Activated CD4-positive, alpha-beta memory T cell treated with anti-CD3 and anti-CD28 coated beads, Interleukin-2, amount 10 ng/mL, durations not matched to agents 7 days and 5 days (primary cell): ENCODE measurements around the gene ACAA1. TPM values are rescaled to one million over a fixed set of nuclear protein-coding genes. Genes with fewer than 3 reads are reported as not detected.
"Not testable (repeated sequence)": the region's sequence is repeated elsewhere in the genome, so short reads cannot be mapped to it uniquely, and the experiment has no call there.

ENCODE experiments used
- CTCF ChIA-PET: fragments of 350-600 bp; sonication (Branson Sonifier 250); formaldehyde crosslinking; loops from one replicate; lab custom pipeline; 2021; ENCODE audit warnings: antibody characterized with exemption, inconsistent platforms; lab: Charles Lee
- POLR2A ChIA-PET: fragments of 350-600 bp; sonication (Branson Sonifier 250); formaldehyde crosslinking; loops from one replicate; lab custom pipeline; 2021; ENCODE audit warnings: antibody characterized with exemption; lab: Charles Lee
- DNase-seq: peaks from one replicate; pipeline ENCODE4 v3.0.0-alpha.2; 2020
- H3K27ac Mint-ChIP-seq: one replicate; pipeline ENCODE4 v1.8.0; 2021; ENCODE audit warnings: mild to moderate bottlenecking, mixed read lengths
- H3K27me3 Mint-ChIP-seq: one replicate; pipeline ENCODE4 v1.8.0; 2021; ENCODE audit warnings: mixed read lengths
- H3K36me3 Mint-ChIP-seq: one replicate; pipeline ENCODE4 v1.8.0; 2021; ENCODE audit warnings: low read depth, mixed read lengths
- H3K4me1 Mint-ChIP-seq: one replicate; pipeline ENCODE4 v1.8.0; 2021; ENCODE audit warnings: mixed read lengths
- H3K4me3 Mint-ChIP-seq: one replicate; pipeline ENCODE4 v1.8.0; 2021; ENCODE audit warnings: mild to moderate bottlenecking, mixed read lengths
- H3K9me3 Mint-ChIP-seq: one replicate; pipeline ENCODE4 v1.8.0; 2021; ENCODE audit warnings: mixed read lengths
- total RNA-seq, 2 experiments: library from RNA; stranded (reverse); gene quantifications; one replicate each; pipeline ENCODE4 v1.2.3, GENCODE V29; 2021

The ACAA1 gene
- total RNA-seq, 2 experiments from 2014 or later = 76.8 to 77.5 TPM

DNA sequence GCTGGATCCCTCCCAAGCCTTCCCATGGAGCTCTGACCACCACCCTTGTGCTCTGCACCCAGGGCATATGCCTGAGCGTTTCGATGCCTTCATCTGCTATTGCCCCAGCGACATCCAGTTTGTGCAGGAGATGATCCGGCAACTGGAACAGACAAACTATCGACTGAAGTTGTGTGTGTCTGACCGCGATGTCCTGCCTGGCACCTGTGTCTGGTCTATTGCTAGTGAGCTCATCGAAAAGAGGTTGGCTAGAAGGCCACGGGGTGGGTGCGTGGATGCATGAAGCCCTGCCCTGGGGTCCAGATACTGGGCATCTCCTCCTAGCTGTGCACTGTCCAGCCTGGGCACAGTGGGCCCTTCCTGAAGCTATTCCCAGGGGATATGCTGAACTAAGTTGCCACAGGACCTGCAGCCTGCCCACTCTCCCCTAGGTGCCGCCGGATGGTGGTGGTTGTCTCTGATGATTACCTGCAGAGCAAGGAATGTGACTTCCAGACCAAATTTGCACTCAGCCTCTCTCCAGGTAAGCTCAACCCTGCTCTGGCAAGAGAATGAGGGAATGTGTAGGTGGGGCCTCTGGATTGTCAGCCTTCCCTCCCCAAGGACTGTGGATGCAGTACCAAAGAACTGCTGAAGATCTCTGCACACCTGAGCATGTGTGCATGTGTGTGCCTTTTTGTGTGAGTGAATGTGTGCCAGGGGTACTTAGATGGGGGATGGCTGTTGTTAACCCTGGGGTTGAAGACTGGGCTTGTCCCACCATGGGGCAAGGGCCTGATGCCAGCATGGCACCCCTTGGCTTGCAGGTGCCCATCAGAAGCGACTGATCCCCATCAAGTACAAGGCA, 3.6 kb upstream of the ACAA1 start:
- no peaks in the 10 kb centered on the region for H3K27me3 Mint-ChIP-seq
- peaks cover 50% of the 10 kb centered on the region for H3K36me3 Mint-ChIP-seq
- peak; percentile 16 for DNase-seq
- peaks cover 52% of the 10 kb centered on the region for H3K4me1 Mint-ChIP-seq
- H3K9me3 Mint-ChIP-seq = peaks cover under 1% of the 10 kb centered on the region
- H3K4me3 Mint-ChIP-seq = peak overlapping the region; percentile 90
- CTCF ChIA-PET = interaction anchor here (0.8 to 2.2 kb wide), 3 partner anchors 11 to 55 kb away, joined by 3 to 22 read pairs (median 3); partner anchors contain the start of gene OXSR1
- POLR2A ChIA-PET = interaction anchor here (1.0 to 8.6 kb wide), 4 partner anchors 13 to 315 kb away, joined by 3 to 286 read pairs (median 68); partner anchors contain the start of genes DLEC1 and OXSR1
- no peak overlapping the region for H3K27ac Mint-ChIP-seq

GRCh38 chr3:38139652-38140051, 2.7 kb upstream of the ACAA1 start:
- no peak for DNase-seq
- H3K4me3 Mint-ChIP-seq = peak overlapping the region; percentile 90
- H3K9me3 Mint-ChIP-seq = no peaks in the 10 kb centered on the region
- H3K36me3 Mint-ChIP-seq = peaks cover 55% of the 10 kb centered on the region
- POLR2A ChIA-PET = interaction anchor here (1.0 to 8.6 kb wide), 6 partner anchors 14 to 357 kb away, joined by 3 to 286 read pairs (median 16); partner anchors contain the start of genes DLEC1 and OXSR1
- H3K27me3 Mint-ChIP-seq = no peaks in the 10 kb centered on the region
- H3K4me1 Mint-ChIP-seq = peaks cover 61% of the 10 kb centered on the region
- CTCF ChIA-PET = interaction anchor here (1.2 to 2.2 kb wide), 3 partner anchors 22 to 207 kb away, joined by 4 to 22 read pairs (median 4); partner anchors contain the start of genes OXSR1 and XYLB
- H3K27ac Mint-ChIP-seq = peak overlapping the region; percentile 96

DNA sequence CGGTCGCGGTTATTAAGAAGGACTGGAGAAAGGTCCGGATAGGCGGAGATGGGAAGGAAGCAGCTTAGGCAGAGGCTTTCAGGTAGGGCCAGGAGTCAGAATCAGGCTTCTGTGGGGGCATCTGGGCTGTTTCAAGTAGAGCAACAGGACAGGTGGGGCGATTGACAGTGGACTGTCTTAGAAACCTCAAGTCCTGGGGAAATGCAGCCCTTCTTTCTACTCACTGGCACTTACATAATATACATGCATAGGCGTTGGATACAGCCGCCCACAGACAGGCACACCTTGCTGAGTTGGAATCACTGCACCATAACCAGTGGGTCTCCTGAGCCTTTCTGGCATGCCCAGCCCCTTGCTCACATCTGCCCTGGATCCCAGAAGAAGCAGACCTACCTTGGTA, 2.3 kb upstream of the ACAA1 start:
- H3K36me3 Mint-ChIP-seq = peaks cover 58% of the 10 kb centered on the region
- no peak for DNase-seq
- no peaks in the 10 kb centered on the region for H3K9me3 Mint-ChIP-seq
- peaks cover 65% of the 10 kb centered on the region for H3K4me1 Mint-ChIP-seq
- H3K27ac Mint-ChIP-seq = peak overlapping the region; percentile 96
- no peaks in the 10 kb centered on the region for H3K27me3 Mint-ChIP-seq
- POLR2A ChIA-PET = interaction anchor here (1.0 to 8.6 kb wide), 6 partner anchors 14 to 358 kb away, joined by 4 to 286 read pairs (median 20); partner anchors contain the start of genes DLEC1 and OXSR1
- H3K4me3 Mint-ChIP-seq = peak overlapping the region; percentile 90
- CTCF ChIA-PET = interaction anchor here (1.2 to 2.2 kb wide), 3 partner anchors 21 to 207 kb away, joined by 4 to 22 read pairs (median 4); partner anchors contain the start of genes OXSR1 and XYLB

DNA sequence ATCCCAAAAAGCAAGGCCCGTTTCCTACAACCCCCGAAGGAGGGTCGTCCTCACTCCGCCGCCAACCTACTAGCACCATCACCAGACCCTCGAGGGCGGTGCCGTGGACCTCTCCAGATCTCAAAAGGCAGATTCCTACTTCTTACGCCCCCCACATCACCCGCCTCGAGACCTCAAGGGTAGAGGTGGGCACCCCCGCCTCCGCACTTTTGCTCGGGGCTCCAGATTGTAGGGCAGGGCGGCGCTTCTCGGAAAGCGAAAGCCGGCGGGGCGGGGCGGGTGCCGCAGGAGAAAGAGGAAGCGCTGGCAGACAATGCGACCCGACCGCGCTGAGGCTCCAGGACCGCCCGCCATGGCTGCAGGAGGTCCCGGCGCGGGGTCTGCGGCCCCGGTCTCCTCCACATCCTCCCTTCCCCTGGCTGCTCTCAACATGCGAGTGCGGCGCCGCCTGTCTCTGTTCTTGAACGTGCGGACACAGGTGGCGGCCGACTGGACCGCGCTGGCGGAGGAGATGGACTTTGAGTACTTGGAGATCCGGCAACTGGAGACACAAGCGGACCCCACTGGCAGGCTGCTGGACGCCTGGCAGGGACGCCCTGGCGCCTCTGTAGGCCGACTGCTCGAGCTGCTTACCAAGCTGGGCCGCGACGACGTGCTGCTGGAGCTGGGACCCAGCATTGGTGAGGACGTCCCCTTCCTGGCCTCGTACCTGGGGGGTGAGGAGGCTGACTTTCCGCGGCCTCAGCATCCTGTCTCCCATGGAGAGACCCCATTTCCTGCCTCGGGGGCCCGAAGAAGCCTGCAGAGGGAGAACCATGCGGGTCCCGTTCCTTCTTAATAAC, 1.6 kb upstream of the ACAA1 start, which contains the start of gene MYD88:
Gene MYD88 (plus strand): TSS at position 313 of the 842 bp plus-strand sequence. CDS start 40 bp downstream, at position 353.
- Mint-ChIP-seq H3K9me3 (no peaks in the 10 kb centered on the region), H3K27me3 (no peaks in the 10 kb centered on the region), H3K27ac (peak within 1 kb of the TSS; percentile 96), H3K4me3 (peak within 1 kb of the TSS; percentile 90), H3K36me3 (peaks cover 61% of the 10 kb centered on the region), H3K4me1 (peaks cover 68% of the 10 kb centered on the region)
- DNase-seq = peak; percentile 89
- POLR2A ChIA-PET = interaction anchor here (1.0 to 8.6 kb wide), 6 partner anchors 15 to 358 kb away, joined by 4 to 286 read pairs (median 20); partner anchors contain the start of genes DLEC1 and OXSR1
- CTCF ChIA-PET = interaction anchor here (1.2 to 2.2 kb wide), 3 partner anchors 21 to 208 kb away, joined by 4 to 22 read pairs (median 4); partner anchors contain the start of genes OXSR1 and XYLB

- ChIA-PET CTCF (interaction anchor here (0.8 to 2.3 kb wide), 7 partner anchors 16 to 207 kb away, joined by 3 to 37 read pairs (median 3); partner anchors contain the start of genes DLEC1 and OXSR1), POLR2A (interaction anchor here (0.8 to 8.6 kb wide), 16 partner anchors 9 to 1144 kb away, joined by 3 to 286 read pairs (median 7); partner anchors contain the start of genes DLEC1, EPM2AIP1, MLH1 and OXSR1)
- no peaks in the 10 kb centered on the region for H3K27me3 Mint-ChIP-seq
- peak overlapping the region; percentile 96 for H3K27ac Mint-ChIP-seq
- peaks cover 75% of the 10 kb centered on the region for H3K4me1 Mint-ChIP-seq
- DNase-seq = peak; percentile 42
- peaks cover 64% of the 10 kb centered on the region for H3K36me3 Mint-ChIP-seq
- no peaks in the 10 kb centered on the region for H3K9me3 Mint-ChIP-seq
- H3K4me3 Mint-ChIP-seq = peak overlapping the region; percentile 90
Measured at GRCh38 chr3:38137615-38138348, 855 bp upstream of the ACAA1 start.

DNA sequence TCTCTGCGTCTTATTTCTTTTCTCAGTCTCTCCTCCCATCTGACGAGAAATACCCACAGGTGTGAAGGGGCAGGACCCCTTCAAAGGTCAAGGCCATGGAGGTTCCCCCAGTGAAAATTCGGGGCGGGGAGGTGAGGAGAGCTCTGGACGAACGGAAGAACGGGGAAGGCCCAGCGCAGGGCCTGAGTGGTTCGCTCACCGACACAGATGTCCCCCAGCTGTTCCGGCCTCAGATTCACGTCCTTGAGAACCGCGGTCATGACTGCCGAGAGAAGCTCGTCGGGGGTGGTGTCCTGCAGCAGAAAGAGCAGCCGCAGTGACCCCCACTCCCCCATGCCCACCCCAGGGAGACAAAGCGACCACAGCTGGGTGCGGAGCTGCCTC, 542 bp downstream of the ACAA1 start:
- H3K4me1 Mint-ChIP-seq = peaks cover 68% of the 10 kb centered on the region
- peak overlapping the region; percentile 90 for H3K4me3 Mint-ChIP-seq
- H3K27me3 Mint-ChIP-seq = no peaks in the 10 kb centered on the region
- no peaks in the 10 kb centered on the region for H3K9me3 Mint-ChIP-seq
- ChIA-PET CTCF (interaction anchor here (0.8 to 2.3 kb wide), 8 partner anchors 17 to 343 kb away, joined by 3 to 37 read pairs (median 4); partner anchors contain the start of genes DLEC1, OXSR1 and XYLB), POLR2A (interaction anchor here (0.5 to 8.6 kb wide), 19 partner anchors 8 to 1143 kb away, joined by 3 to 286 read pairs (median 6); partner anchors contain the start of genes DLEC1, EPM2AIP1, EXOG and MLH1)
- peaks cover 63% of the 10 kb centered on the region for H3K36me3 Mint-ChIP-seq
- peak; percentile 31 for DNase-seq
- peak overlapping the region; percentile 91 for H3K27ac Mint-ChIP-seq

DNA sequence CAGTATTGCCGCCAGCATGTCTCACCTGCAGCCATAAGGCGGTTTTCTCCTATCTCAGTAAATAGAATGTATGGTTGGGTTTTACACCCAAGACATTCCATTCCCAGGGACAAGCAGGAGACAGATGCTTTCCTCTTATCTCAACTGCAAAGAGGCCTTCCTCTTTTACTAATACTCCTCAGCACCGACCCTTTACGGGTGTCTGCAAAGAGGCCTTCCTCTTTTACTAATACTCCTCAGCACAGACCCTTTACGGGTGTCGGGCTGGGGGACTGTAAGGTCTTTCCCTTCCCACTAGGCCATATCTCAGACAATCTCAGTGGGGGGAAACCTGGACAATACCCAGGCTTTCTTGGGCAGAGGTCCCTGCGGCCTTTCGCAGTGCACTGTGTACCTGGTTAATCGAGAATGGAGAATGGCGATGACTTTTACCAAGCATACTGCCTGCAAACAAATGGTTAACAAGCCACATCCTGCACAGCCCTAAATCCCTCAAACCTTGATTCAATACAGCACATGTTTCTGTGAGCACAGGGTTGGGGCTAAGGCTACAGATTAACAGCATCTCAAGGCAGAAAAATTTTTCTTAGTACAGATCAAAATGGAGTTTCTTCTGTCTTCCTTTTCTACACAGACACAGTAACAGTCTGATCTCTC, 1.2 kb downstream of the ACAA1 start:
- Mint-ChIP-seq H3K4me1 (peaks cover 62% of the 10 kb centered on the region), H3K4me3 (peak overlapping the region; percentile 90), H3K36me3 (peaks cover 61% of the 10 kb centered on the region), H3K27ac (peak overlapping the region; percentile 91)
- ChIA-PET POLR2A (interaction anchor here (0.5 to 8.6 kb wide), 14 partner anchors 10 to 361 kb away, joined by 3 to 286 read pairs (median 8); partner anchors contain the start of genes DLEC1, EXOG, OXSR1 and XYLB), CTCF (interaction anchor here (1.0 to 2.3 kb wide), 3 partner anchors 18 to 344 kb away, joined by 4 to 37 read pairs (median 4); partner anchors contain the start of gene OXSR1)
- not testable (repeated sequence) for H3K9me3 Mint-ChIP-seq, H3K27me3 Mint-ChIP-seq
- DNase-seq = peak; percentile 55

GRCh38 chr3:38134517-38135143, 2.3 kb downstream of the ACAA1 start:
- peak overlapping the region; percentile 63 for H3K27ac Mint-ChIP-seq
- H3K27me3 Mint-ChIP-seq, CTCF ChIA-PET, DNase-seq, H3K9me3 Mint-ChIP-seq, H3K4me3 Mint-ChIP-seq: not testable (repeated sequence)
- POLR2A ChIA-PET = interaction anchor here (3.8 kb wide), 1 partner anchor 30 kb away, joined by 13 read pairs; the partner anchor contains the start of gene OXSR1
- peaks cover 59% of the 10 kb centered on the region for H3K36me3 Mint-ChIP-seq
- peaks cover 51% of the 10 kb centered on the region for H3K4me1 Mint-ChIP-seq

- Mint-ChIP-seq H3K4me3 (no peak overlapping the region), H3K27ac (no peak overlapping the region), H3K9me3 (no peaks in the 10 kb centered on the region), H3K36me3 (peaks cover 64% of the 10 kb centered on the region), H3K27me3 (no peaks in the 10 kb centered on the region), H3K4me1 (peaks cover 46% of the 10 kb centered on the region)
- no peak for DNase-seq
- POLR2A ChIA-PET = interaction anchor here (0.9 to 3.8 kb wide), 2 partner anchors 31 to 39 kb away, joined by 3 to 13 read pairs; partner anchors contain the start of gene OXSR1
- CTCF ChIA-PET = interaction anchor here (2.6 kb wide), 1 partner anchor 30 kb away, joined by 12 read pairs; no protein-coding TSS in a partner anchor
Measured at GRCh38 chr3:38133557-38134405, 3.1 kb downstream of the ACAA1 start.

- Mint-ChIP-seq H3K36me3 (peaks cover 66% of the 10 kb centered on the region), H3K9me3 (no peaks in the 10 kb centered on the region), H3K27ac (no peak overlapping the region), H3K27me3 (no peaks in the 10 kb centered on the region), H3K4me1 (peaks cover 44% of the 10 kb centered on the region), H3K4me3 (no peak overlapping the region)
- DNase-seq = no peak
- POLR2A ChIA-PET = interaction anchor here (0.9 to 3.8 kb wide), 2 partner anchors 32 to 40 kb away, joined by 3 to 13 read pairs; partner anchors contain the start of gene OXSR1
- CTCF ChIA-PET = interaction anchor here (2.6 kb wide), 1 partner anchor 31 kb away, joined by 12 read pairs; no protein-coding TSS in a partner anchor
Measured at GRCh38 chr3:38133209-38133556, 3.7 kb downstream of the ACAA1 start.
